Measurements from ENCODE around the gene BCHE.

The BCHE gene

GRCh38 chr3:165759041-165759440 lies 78.2 kb downstream of the BCHE start:
- TF ChIP-seq CTCF (conservative IDR thresholded peaks at IDR 0.05; ENCODE audit: low read length): no peak
- no peak overlapping the region for H3K4me3 ChIP-seq (ENCODE audit: low read length)
- DNase-seq (ENCODE audit: low read depth): no peak

GRCh38 chr3:165755571-165755970 lies 81.7 kb downstream of the BCHE start:
- DNase-seq (ENCODE audit: low read depth): no peak
- no peak overlapping the region for H3K4me3 ChIP-seq (ENCODE audit: low read length)
- TF ChIP-seq CTCF (conservative IDR thresholded peaks at IDR 0.05; ENCODE audit: low read length): no peak

GRCh38 chr3:165754219-165755007 lies 82.8 kb downstream of the BCHE start:
- H3K4me3 ChIP-seq (ENCODE audit: low read length): no peak overlapping the region
- no peak for TF ChIP-seq CTCF (conservative IDR thresholded peaks at IDR 0.05; ENCODE audit: low read length)
- DNase-seq (ENCODE audit: low read depth): no peak

GRCh38 chr3:165753560-165753959 lies 83.7 kb downstream of the BCHE start:
- no peak for TF ChIP-seq CTCF (conservative IDR thresholded peaks at IDR 0.05; ENCODE audit: low read length)
- DNase-seq (ENCODE audit: low read depth): no peak
- no peak overlapping the region for H3K4me3 ChIP-seq (ENCODE audit: low read length)

- no peak for TF ChIP-seq CTCF (conservative IDR thresholded peaks at IDR 0.05; ENCODE audit: low read length)
- H3K4me3 ChIP-seq (ENCODE audit: low read length): no peak overlapping the region
- no peak for DNase-seq (ENCODE audit: low read depth)
Observed at GRCh38 chr3:165751637-165752036, 85.6 kb downstream of the BCHE start.

GRCh38 chr3:165749821-165750220 lies 87.4 kb downstream of the BCHE start:
- no peak overlapping the region for H3K4me3 ChIP-seq (ENCODE audit: low read length)
- no peak for TF ChIP-seq CTCF (conservative IDR thresholded peaks at IDR 0.05; ENCODE audit: low read length)
- no peak for DNase-seq (ENCODE audit: low read depth)

GRCh38 chr3:165749241-165749640 lies 88.0 kb downstream of the BCHE start:
- H3K4me3 ChIP-seq (ENCODE audit: low read length): no peak overlapping the region
- TF ChIP-seq CTCF (conservative IDR thresholded peaks at IDR 0.05; ENCODE audit: low read length): no peak
- no peak for DNase-seq (ENCODE audit: low read depth)

All from AG10803 (cell line).